NCI-H1092 treated with DMSO at 0.1 percent for 48 hours (cell line): ENCODE data around the gene STK24.

ENCODE experiments used
- DNase-seq: peaks from one replicate; lab custom pipeline; 2025; lab: John Stamatoyannopoulos, UW

STK24 gene

GRCh38 chr13:98490195-98490836 is 86.6 kb downstream of the STK24 start:
- no peak for DNase-seq

GRCh38 chr13:98489446-98490194 is 87.3 kb downstream of the STK24 start:
- no peak for DNase-seq

- DNase-seq: no peak
These were observed 88.2 kb downstream of the STK24 start for GRCh38 chr13:98488736-98489135.

GRCh38 chr13:98487522-98487921 is 89.4 kb downstream of the STK24 start:
- no peak for DNase-seq

GRCh38 chr13:98487016-98487415 is 89.9 kb downstream of the STK24 start:
- DNase-seq: no peak

GRCh38 chr13:98486412-98486811 is 90.5 kb downstream of the STK24 start:
- DNase-seq: no peak

DNA sequence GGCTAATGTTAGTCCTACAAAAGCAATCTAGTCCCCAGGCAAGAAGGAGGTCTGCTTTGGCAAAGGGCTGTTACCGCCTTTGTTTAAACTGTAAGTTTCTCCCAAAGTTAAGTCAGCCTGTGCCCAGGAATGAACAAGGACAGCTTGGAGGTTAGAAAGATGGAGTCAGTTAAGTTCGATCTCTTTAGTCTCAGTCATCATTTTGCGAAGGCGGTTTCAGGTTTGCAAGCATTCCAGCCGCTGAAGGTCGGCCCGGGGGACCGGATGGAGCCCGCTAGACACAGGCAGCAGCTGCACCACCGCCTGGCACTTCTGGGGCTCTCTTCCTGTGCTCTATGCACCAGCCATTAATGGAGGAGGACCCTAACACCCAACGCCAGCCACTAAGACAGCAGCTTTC is 91.3 kb downstream of the STK24 start:
- DNase-seq: no peak

DNA sequence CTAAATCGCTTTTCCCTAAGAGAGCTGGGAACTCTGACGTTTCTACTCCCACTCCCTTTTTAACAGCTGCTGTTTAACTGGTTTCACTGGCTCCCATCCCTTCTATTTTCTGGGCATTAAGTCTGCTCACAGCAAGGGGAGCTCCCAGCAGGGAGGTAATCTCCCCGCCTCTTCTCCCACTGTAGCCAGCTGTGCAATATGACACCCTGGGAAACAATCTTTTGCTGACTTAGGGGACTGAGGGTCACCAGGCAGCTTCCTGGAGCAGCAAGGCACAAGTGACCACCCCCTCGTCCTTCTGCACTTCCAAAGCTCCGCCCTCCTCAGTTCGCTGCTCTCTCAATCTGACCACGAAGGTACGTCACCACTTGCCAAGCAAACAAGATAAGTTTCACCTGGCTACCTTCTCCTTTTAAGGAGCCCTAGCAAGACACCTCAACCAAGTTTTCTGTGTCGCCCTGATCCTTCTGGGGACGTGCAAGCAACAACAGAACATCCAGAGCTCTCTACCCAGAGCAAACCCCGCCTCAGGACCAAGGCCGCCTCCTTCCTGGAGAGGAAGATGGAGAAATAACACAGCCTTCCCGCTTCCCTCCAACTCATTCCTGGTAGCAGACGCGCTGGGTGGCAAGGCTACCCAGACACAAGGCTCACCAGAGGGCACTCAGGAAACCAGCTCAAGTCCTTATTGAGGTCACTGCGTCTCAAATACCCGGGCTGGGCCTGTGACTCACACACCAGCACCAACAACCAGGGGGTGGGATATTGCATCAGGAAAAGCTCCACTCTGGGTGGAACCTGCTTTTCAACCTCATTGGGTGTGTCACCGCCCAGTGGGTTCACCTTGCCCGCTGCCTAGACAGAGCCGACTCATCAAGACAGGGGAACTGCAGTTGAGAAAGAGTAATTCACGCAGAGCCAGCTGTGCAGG is 92.4 kb downstream of the STK24 start:
- peak; percentile 67 for DNase-seq

- DNase-seq: peak; percentile 18
These were observed 93.2 kb downstream of the STK24 start for GRCh38 chr13:98483601-98484288.

DNA sequence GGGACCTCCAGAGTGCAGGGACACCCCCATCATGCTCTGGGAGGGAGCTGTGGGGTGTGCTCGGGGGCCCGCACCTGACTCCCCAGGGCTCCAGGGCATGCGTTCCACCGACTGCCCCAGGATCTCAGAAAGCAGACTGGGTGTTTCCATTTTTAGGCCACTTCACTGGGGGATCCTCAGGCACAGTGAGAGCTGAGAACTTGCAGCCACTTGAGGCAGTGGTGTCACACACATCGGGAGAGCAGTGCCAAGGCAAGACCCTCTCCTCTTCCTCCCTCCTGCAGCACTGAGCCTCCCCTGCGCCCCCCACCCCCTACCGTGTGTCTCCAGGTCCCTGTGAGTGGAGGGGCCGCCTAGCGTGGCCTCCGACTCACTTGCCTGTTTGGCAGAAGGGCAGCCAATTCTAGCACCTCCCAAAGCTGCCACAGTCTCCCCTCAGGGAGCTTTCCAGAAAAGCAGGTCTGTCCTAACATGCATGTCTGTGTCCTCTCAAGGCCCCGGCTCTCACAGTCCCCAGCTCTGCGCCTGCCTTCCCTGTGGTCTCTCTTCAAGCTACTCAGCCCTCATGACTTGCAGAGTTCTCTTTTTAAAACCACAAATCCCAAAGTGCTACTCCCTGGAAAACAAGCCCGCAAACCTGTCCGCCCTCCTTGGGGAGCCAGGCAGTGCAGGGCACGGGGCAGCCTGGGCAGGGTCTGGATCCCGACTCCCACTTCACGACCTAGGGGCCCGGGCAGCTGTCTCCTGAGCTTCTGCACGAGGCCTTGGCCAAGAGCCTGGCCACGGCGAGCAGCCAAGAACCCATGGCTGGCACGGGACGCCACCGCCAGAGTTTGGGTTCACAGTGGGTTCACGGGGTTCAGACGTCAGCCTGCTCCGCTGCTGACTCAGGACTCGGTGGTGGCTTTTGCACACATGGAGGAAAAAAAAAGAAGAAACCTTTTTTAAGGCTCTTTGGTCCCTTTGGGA is 94.1 kb downstream of the STK24 start:
- DNase-seq: peak; percentile 32

- peak; percentile 38 for DNase-seq
These were observed 95.7 kb downstream of the STK24 start for GRCh38 chr13:98480915-98481877.

DNA sequence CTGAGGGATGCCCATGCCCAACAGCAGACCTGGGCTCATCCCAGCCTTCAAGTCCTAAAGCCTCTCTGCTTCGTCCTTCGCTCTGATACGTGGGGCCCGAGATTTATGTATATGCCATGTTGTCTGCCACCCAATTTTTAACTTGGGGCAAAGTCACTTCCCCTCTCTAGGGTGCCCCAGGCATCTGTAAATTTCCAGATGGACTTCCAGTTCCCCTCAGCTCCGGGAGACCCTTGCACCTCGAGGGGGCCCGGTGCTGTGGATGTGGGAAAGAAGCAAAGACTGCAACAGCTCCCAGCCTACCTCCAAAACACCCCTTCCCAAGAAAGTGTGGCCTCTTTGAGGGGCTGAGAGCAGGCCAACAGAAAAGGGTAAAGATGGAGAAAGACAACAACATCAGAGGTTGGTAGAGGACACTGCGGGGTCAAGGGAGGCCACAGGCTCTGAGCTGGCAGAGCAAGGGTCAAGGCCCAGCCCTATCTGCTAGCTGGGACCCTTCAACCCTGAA is 97.4 kb downstream of the STK24 start:
- DNase-seq: no peak

DNA sequence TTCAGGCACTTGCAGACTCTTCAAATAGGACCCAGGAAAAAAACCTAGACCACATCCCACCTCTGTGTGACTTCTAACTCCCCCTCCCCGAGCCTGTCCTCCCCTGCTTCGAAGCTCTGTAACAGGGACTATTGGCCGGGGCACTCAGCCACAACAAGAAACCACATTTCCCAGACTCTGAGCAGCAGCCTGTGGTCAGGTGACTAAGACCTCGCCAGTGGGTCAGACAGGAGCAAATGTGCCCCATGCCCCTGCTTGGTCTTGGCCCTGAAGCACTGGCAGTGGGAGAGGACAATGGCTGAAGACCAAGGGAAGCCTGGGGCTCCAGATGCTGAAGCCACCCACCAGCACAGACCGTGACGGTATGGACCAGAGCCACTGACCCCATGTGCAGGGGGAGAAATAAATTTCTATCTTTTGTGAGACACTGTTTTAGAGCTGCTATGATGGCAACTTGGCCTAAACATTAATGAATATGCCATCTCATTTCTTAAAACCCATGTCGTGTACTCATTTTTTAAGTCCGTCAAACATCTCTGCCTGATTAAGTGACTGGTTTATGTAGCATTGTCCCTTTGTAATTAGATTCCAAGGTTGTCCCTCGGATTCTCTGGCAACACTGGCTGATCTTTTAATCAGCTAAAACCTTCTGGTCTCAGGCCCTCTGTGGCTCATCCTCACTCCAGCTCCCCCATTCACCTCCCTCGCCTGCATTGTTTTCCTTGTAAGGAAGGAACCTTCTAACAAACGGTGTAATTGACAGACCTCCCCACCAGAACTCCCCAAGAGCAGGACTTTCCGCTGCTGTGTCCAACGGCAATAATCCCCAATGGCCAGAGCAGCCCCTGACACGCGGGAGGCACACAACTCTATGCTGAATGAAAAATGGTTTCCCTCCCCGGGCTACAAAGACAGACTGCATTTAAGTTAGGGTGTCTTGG is 98.4 kb downstream of the STK24 start:
- no peak for DNase-seq

- no peak for DNase-seq
These were observed 100.4 kb downstream of the STK24 start for GRCh38 chr13:98476538-98476966.

DNA sequence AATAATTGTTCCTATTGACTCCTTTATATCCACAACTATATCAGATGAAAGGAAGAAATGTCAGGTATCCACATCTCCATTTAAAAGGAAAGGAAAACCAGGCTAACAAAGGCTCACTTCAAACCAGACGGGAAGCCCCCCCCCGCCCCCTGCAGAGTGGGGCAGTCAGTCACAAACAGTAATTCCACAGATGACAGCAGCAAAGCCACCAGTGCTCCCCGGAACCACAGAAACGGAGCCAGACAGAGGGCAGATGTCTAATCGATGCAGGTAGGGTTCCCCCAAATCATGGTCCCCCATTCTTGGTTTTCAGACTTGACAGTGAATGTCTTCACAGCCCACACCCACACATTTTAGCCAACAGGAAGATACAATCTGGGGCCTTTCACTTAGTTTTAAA is 100.8 kb downstream of the STK24 start:
- no peak for DNase-seq

DNA sequence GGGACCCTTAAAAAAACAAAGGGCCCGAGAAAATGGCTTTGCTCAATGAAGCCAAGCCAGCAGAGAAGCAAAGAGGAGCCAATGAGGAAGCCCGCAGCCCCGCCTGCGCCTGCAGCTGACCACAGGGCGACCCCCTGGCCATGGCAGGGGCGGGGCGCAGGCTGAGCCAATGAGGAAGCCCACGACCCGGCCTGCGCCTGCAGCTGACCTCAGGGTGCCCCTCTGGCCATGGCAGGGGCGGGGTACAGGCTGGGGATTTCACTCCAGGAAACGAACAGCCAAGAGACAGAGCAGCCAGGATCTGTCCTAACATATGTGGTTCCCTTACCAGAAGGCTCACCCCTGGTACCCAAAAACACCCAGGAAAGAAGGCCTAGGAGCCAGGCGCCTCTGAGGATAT is 101.4 kb downstream of the STK24 start:
- DNase-seq: no peak

GRCh38 chr13:98474761-98475160 is 102.1 kb downstream of the STK24 start:
- DNase-seq: no peak

DNA sequence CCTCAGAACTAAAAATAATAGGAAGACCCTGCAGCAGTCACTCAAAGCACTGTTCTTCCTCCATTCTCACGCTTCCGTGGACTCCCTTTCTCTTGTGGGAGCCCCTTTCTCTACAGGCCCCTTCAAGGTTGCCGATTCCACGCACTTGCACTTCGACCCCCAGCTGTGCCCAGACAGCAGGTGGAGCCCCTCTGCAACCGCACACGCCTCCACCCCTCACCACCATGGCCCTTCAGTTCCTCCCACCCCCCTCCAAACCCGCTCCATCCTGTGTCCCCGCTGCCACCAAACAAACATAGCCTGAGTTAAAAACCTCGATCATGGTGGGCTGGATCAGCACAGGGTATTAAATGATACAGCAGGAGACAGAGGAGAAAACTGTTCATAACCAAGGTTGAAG is 102.6 kb downstream of the STK24 start:
- no peak for DNase-seq
